T-helper 22 cell (primary cell): ENCODE results near the gene LILRA5.
A peak's percentile ranks its signal among the peaks of the same experiment; 100 is the strongest.
"Not testable (repeated sequence)": the region's sequence is repeated elsewhere in the genome, so short reads cannot be mapped to it uniquely, and the experiment has no call there.

Experiments used
- DNase-seq: peaks from one replicate; pipeline ENCODE4 v3.0.0-alpha.2; 2020; ENCODE audit warnings: low read depth

The LILRA5 gene

DNA sequence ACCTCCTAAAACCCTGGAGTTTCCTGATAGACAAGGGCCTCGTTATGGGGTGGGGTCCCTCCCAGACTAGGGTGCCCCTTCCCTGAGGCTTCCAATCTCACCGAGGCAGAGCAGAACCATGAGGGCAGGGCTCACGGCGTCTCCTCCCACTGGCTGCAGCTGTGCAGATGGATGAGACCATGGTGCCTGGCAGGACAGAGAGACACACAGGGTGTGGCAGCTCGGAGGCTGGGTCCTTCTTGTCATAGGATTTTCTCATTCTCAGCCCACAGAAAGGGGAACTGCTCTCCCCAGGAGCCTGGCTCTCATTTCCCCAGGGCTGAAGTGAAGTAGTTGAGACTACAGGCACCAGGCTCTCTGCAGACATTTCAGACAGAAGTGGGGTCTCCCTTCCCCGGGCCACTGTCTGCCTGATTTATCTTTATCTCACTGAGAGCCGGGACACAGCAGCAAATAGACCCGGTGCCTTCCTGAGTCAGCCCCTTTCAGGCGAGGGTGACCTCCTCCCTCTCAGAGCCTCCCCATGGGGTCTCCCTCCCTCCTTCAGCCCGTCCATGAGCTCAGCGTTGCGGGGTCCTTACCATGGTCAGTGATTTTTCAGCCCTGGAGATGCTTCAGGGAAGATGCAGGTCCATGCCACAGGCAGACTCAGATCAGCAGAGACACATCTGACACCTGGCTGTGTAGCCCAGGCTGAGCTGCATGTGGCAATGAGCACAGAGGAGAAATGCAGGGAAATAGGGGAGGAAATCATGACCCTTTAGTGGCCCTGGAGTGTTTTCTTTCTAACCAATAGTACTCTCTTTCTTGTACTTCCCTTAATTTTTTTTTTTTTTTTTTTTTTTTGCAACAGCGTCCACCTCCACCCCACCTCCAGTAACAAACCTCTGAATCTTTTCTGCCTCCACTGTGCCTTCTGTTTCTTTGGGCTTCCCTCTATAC lies at the start of gene LILRA5:
LILRA5 (minus strand) TSS at position 731 of the 942 bp plus-strand sequence; CDS start at position 584, 147 bp downstream.
- no peak for DNase-seq

DNA sequence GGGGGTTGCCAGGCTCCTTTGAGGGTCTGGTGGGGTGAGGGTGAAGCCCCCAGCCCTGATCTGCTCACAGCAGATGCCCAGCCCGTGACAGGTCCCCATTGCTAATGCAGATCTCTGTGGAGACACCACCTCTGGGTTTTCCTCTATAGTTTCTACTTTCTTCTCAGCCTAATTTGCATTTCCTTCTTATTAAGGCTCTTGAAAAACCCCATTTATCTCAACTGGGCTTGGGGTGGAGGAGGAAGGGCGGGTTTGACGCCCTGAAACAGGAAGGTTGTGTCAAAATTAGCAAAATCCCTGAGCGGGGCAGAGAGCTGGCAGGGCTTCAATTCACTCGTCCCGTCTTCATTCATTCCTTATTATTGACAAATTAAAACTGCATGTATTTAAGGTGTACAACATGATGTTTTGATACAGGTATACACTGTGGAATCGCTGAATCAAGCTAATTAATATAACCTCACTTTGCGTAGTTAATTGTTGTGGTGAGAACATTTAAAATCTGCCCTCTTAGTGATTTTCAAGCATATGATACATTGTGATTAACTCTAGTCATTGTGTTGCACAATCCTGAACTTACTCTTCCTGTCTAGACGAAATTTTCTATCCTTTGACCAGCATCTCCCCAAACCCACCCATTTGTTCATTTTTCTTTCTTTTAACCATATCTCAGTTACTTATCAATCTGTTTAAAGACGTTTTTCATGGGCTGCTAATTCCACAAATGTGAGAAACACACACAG lies 48.9 kb upstream of the LILRA5 start:
- not testable (repeated sequence) for DNase-seq

DNA sequence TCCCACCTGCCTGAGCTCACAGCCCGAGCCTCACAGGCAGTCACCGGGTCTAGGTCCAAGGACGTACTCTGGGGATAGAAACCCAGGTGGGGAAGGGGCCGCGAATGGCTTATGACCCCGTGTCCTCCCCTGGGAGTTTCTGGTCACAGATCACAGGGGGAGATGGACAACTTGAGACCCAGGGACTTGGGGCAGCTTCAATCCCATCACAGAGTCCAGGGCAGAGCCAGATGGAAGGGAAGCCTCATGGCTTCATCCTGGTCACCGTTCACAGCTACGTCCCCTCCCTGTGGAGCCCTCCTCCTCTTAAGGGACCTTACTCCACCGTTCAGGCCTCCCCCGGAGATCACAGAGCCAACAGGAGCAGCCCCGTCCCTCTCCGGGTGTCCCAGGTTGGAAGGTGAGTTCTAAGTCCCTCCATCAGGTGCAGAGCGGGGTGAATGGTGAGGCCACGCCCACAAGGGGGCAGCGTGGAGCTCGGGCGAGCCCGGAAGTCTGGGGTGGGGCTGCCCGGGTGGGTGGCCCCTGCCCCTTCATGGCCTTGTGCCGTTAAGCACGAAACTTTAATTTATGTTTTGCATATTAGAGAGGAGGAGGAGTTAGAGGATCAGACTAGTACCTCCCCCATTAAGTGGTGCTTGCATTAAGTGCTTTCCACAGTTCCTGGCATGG lies 46.3 kb upstream of the LILRA5 start:
- peak; percentile 44 for DNase-seq

DNA sequence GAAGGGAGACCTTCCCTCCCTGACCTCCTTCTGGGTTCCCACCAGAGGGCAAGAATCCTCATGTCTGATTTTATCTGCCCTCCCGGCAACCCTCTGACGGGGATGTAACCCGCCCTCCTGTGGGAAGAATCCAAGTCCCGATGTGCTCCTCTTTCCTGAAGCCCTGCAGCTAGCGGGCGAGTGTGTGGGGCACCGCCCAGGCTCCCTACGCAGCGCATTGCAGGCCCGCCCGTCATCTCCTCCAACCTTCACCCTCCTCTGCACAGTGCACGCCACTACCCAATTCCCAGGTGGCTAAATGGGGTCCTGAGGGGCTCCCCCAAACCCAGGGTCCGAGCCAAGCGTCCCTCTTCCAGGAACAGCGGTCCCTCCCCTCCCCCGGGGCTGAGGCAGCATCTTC lies 44.4 kb upstream of the LILRA5 start:
- no peak for DNase-seq

DNA sequence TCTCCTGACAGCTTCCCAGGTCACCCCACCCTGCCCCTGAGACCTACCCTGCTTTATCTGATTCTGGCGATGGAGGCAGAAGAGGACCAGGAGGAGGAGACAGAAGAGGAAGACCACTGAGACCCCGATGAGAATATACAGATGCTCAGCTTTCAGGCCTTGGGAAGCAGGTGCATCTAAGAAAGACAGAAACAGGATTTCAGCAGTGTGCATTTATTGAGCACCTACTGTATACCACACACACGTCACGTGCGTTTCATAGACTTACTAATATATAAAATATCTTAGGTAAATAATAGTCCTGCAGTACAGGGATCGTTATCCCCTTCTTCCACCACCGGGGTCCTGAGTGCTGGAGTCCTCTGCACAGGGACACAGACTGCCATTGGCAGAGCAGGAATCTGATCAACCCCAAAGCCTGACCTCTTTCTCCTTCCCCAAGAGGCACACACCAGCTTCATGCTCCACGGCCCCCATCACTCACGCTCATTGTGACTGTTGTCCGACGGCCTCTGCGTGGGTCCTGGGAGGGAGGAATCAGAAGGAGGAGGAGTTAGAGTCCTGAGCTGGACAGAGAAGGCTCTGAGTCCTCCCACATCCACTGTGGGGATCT lies 43.6 kb upstream of the LILRA5 start:
- no peak for DNase-seq

DNA sequence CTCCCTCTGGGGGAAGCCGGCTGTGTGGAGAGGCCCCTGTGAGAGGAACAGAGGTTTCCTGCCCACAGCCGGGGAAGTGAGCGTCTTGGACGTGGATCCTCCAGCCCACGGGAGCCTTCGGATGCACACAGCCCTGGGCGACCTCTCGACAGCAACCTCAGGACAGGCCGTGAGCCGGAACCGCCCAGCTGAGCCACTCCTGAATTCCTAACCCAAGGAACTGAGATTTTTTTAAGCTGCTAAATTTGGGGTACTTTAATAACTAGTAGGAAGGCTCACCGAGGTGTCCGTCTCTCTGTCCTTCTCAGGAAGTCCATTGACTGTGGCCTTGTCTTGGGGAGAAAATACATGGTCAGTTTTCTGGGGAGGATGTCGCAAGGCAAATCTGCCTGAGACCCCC lies 42.7 kb upstream of the LILRA5 start:
- DNase-seq: no peak

DNA sequence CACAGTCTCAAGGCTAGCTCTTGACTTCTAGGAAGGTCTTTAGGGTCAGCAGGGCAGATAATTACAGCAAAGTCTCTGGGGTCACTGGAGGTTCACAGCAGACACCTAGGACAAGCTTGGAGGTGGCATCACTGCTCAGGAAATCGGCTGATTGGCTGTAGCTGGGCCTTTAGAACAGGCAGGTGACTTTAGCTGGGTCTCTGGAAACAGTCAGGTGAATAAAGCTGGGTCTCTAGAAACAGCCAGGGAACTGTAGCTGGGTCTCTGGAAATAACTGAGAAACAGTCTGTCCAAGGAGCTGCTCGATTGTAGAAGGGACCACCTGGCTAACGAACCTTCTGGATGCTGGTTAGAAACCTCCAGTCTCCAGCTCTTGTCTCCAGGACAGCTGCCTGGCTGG lies 41.8 kb upstream of the LILRA5 start:
- DNase-seq: no peak

DNA sequence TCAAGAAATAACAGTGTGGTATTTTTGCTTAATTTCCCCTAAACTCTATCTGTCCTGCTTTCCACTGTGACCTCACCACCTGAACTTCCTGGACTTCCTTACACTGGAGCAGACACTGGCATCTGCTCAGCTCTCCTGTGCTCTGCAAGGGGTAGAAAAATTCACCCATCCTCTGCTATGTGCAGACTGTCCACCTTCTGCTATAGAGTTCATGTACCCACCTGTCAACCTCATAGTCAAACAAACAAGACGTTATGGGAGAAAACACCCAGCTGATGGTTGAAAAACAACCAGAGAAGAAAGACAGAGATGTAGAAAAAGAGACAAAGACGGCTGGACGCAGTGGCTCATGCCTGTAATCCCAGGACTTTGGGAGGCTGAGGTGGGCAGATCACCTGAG lies 39.6 kb upstream of the LILRA5 start:
- no peak for DNase-seq

DNA sequence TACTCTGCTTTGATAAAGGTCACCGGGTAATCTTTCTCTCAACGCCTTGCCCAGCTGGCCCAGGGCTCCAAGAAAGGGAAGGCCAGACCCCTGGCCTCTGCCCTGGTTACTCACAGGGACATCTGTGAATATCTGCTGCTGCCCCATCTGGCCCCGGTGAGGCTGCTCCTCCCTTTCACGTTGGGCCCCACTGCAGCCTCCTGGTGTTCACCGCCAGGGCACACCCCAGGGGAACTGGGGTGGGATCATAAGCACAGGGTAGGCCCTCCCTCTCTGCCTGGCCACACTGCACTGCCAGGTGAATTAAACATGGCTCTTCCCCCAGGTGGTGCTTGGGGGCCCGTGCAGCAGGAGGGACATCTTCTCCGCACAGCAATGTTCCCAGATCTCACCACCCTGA lies 39.1 kb upstream of the LILRA5 start:
- no peak for DNase-seq

DNA sequence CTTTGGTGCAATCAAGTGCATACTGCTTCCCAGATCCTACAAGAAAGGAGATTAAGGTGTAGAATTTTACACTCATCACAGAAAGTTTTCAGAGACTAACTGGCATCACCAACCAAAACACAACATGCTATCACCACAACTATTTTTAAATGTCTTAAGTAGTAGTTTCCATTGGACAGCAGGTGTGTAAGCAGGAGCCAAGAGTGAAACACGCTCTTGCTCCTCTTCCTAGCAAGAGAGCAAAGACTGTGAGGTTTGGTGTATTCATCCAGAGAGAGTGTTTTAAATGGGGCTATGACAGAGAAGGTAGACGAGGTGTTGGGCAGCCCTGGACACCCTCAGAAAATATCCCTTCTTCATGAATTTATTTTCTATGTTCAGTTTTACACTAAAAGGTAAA lies 38.5 kb upstream of the LILRA5 start:
- no peak for DNase-seq

DNA sequence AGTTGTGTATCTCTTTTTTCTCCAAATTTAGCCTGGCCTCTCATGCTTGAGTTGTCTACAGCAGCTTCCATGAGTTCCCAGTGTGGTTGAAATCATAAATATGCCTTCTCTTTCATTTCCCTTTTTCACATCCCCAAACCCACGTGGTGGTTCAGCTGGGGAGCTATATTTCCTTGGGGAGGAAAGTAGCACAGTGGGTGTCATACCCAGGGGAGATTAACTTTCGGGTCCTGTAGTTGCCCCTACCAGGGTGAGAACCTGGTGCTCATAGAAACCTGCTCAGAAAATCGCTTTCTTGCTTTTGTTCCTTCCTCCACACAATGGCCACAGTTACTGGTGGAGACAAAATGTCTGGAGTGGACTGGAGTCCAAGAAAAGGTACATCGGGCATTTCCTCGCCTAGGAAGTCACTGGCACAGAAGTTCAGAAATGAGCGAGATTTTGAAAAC lies 33.0 kb upstream of the LILRA5 start:
- no peak for DNase-seq

DNA sequence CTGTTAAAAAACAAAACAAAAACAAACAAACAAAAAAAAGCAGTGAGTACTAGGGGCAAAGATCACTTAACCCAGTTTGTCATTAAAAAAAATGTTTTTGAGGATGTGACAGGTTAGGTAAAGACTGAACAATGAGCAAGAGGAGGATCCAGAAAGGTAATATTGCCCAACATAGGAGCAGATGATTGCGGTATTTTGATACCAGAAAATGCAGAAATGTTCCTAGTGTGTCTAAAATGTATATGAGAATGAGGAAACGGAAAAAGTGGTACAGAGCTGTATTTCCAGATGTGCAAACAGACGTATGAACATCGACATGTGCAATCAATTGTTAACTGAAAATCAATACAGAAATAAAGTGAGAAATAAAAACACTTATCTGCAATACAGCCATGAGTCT lies 30.9 kb upstream of the LILRA5 start:
- no peak for DNase-seq

DNA sequence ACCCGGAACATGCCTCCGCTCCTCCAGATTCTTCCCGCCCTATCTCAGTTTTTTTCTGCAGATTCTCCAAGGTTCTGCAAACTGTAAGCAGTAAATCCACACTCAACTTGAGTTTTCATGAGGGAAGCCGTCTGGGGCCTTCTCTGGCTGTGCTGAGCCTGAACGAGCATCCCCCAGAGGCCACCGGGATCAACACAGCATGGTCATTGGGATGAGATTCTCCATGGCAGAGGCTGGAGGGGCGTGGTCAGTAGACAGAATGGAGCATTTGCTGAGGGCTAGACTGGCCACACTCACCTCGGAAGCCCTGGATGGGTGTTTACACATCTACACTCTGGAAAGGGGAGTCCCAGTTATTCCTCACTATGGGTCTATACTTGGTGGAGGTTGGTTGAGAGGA lies 28.3 kb upstream of the LILRA5 start:
- DNase-seq: no peak

DNA sequence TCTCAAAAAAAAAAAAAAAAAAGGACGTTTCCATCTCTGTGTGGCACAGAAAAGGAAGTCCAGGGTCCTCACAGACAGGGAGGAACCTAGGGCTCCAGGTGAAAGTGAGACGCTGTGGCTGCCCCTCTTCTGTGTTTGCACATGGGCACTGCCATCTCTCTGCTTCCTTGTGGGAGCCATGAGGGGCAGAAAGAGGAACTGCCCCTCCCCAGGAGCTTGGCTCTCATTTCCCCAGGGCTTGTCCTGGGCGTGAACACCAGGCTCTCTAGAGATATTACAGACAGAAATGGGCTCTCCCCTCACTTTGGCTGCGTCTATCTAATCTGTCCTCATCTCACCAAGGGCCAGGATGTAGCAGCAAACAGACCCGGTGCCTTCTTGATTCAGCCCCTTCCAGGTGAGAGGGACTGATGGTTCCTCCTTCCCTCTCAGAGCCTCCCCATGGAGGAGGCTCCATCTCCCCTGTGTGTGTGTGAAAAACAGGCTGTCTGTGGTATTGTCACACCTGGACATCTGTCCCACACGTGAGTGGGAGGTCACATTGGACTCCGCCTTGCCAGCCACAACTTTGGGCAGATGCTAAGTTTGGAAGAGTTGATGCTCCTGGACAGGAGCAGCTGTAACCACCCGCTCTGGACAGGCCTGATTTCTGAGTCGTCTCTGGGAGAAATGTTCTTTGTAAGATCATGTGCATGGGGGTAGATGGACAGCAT lies 26.8 kb upstream of the LILRA5 start:
- DNase-seq: no peak

DNA sequence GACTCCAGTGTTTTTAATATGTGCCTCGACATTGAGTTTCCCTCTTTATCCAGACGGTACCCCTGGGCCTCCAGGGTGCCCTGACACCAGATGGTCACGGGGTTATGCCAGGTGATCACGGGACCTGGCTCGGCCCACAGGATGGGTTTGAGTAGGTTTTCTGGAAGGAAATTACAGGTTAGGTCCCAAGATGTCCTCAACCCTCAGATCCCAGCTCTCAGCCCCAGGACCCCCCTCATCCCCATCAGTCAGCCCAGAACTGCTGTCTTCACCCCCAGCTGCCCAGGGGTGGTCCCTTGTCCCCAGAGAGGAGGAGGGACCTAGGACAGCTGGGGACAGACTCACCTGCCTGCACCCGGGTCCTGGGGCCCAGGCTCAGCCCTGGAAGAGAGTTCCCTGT lies 25.6 kb upstream of the LILRA5 start:
- DNase-seq: no peak

DNA sequence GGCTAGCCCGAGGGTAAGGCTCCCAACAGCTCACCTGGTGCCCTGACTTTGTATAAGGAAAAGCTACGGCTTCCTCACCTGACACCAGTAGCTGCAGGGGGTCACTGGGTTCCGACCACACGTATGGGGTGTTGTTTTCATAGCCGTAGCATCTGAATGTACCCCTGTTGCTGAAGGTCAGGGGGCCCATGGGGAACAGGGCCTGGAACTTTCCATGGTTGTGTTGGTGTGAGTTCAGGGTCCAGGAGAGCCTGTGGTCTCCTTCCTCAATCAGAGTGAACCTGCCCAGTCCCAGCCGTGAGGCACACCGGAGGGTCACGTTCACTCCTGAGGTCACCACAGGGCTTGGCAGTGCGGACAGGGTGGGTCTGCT lies 24.9 kb upstream of the LILRA5 start:
- no peak for DNase-seq

DNA sequence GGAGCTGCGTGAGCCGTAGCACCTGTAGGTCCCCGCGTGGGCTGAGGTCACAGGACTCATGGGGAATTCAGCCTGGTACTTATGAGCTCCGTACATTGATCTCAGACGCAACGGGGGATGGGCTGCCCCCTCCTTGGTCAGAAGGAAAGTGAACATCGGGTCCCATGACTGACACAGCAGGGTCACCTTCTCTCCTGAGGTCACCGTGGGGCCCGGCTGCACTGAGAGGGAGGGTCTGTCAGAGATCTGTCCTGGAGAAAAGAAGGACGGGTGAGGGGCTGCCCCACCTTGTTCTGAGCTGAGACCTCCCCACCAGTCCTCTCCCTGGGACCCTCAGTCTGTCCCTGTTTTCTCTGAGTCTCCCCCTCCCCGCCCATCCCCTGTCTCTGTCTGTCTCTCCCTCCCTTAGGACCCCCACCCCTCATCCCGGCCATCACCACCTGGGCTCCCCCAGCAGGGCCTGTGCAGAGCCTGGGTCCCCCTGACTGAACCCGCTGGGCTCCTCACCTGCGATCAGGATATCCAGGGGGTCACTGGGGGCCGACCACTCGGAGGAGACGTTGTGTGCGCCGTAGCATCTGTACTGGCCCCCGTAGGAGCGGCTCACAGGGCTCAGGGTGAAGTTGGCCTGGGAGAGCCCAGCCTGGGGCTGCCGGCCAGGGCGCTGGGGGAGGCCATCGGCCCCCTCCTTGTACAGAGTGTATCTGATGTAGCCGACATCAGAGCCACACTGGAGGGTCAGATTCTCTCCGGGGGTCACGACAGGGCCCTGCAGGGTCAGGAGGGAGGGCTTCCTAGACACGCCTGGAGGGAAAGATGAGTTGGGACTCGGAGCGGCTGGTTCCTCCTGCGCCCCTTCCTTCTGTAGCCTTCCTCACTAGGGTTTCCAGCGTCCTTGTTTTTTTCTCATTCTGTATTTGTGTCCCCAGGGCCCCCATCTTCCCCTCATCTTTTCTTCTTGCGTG lies 24.2 kb upstream of the LILRA5 start:
- no peak for DNase-seq

DNA sequence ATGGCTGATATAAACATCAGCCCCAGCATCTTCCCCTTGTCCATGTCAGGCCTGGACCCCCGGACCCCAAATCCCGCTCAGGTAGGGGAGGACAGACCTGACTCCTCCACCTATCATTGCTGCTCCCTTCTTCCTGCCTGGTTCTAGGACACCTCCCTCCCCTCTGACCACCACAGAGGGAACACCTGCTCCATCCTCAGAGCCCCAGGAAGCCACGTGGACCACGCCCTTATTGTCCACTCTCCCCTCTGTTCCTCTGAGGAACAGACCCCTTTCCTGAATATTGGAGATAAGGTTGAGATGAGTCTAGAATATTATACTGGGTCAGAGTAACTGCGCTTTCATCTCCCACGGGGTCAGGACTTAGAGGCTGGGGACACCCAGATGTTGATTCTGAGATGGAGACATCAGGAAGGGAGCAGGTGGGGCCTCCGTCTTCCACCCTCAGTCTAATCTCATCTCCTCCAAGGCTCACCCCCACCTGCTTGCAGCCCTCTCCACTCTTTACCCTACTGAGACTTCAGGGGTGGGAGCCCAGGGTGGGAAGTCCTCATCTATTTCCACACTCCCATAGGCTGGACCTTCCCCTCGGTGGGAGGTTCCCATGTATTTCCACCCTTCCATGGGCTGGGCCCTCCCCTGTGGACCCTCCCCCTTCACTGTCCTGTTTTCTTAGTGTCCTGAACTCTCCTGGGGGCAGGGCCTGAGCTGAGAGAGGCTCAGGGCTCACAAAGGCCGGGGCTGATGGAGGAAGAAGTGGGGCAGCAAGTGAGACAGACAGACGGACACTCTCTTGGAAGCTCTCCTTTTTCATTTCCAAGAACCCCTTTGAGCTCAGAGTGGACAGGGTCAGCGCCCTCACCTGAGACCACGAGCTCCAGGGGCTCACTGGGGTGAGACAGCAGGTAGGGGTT lies 23.3 kb upstream of the LILRA5 start:
- DNase-seq: no peak

DNA sequence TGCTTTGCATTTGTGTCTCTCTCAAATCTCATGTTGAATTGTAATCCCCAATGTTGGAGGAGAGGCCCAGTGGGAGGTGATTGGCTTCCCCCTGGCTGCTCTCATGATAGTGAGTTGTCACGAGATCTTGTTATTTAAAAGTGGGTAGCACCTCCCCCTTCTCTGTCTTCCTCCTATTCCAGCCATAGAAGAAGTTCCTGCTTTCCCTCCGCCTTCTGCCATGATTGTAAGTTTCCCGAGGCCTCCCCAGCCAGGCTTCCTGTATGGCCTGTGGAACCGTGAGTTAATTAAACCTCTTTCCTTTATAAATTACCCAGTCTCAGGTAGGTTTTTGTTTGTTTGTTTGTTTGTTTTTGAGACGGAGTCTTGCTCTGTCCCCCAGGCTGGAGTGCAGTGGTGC lies 22.2 kb upstream of the LILRA5 start:
- DNase-seq: no peak
